Measurements from ENCODE around the gene SAT1.
"Not testable (repeated sequence)": the region's sequence is repeated elsewhere in the genome, so short reads cannot be mapped to it uniquely, and the experiment has no call there.

SAT1 gene

DNA sequence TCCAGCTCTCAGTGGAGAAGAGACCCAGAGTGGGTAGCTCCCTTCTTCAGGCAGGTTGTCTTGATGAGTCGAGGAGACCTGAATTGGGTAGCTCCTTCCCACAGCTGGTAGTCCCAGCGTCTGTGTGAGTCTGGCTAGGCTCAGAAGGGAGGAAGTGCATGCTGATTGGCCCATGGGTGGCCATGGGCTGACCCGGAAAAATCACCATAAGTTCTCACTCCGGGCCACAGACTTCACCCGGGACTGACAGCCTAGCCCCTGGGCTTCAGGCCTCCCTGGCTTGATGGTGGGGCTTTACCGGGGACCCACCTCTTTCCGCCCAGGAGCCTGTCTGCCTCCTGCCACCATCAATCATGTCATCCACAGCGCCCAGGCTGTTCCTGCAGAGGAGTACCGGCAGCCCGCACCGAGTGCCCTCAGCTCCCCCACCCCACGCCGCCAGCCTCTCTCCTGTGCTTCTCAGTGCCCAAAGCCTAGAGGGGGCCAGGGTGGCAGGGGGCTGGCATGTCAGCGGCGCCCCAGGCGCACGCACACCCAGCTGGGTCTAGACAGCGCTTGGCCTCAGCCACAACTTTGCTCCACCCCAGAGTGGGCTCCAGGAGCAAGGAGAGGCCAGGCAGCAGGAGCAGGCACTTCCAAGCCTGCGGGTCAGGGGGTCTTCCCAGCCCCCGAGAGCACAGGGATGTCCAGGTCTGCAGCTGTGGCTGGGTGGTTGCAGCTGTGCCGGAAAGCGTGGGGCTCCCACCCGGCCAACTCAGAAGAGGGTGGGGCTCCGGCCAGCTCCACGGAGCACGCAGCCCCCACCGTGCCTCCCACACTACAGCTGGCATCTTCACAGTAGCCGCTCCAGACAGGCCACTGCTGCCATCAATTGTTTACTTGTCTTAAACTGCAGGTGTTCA is 16.1 kb upstream of the SAT1 start:
- H3K27ac ChIP-seq (replicated peaks), result no peak overlapping the region
- no peak for DNase-seq (ENCODE audit: low read depth in 1 of 2, low spot score in 1 of 2)
- no peak overlapping the region for H3K4me3 ChIP-seq (replicated peaks; ENCODE audit: insufficient read depth, low read length)
- TF ChIP-seq SPI1 (IDR thresholded peaks at IDR 0.05; ENCODE audit: borderline replicate concordance, low read depth), result no peak
- TF ChIP-seq, protein P1, sequence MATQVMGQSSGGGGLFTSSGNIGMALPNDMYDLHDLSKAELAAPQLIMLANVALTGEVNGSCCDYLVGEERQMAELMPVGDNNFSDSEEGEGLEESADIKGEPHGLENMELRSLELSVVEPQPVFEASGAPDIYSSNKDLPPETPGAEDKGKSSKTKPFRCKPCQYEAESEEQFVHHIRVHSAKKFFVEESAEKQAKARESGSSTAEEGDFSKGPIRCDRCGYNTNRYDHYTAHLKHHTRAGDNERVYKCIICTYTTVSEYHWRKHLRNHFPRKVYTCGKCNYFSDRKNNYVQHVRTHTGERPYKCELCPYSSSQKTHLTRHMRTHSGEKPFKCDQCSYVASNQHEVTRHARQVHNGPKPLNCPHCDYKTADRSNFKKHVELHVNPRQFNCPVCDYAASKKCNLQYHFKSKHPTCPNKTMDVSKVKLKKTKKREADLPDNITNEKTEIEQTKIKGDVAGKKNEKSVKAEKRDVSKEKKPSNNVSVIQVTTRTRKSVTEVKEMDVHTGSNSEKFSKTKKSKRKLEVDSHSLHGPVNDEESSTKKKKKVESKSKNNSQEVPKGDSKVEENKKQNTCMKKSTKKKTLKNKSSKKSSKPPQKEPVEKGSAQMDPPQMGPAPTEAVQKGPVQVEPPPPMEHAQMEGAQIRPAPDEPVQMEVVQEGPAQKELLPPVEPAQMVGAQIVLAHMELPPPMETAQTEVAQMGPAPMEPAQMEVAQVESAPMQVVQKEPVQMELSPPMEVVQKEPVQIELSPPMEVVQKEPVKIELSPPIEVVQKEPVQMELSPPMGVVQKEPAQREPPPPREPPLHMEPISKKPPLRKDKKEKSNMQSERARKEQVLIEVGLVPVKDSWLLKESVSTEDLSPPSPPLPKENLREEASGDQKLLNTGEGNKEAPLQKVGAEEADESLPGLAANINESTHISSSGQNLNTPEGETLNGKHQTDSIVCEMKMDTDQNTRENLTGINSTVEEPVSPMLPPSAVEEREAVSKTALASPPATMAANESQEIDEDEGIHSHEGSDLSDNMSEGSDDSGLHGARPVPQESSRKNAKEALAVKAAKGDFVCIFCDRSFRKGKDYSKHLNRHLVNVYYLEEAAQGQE (IDR thresholded peaks at IDR 0.05; ENCODE audit: insufficient replicate concordance, low read depth), result no peak
- TF ChIP-seq GABPA (IDR thresholded peaks at IDR 0.05; ENCODE audit: low read depth), result no peak
- TF ChIP-seq POLR2AphosphoS5 (IDR thresholded peaks at IDR 0.05; ENCODE audit: low read depth), result no peak
- TF ChIP-seq, protein P2, sequence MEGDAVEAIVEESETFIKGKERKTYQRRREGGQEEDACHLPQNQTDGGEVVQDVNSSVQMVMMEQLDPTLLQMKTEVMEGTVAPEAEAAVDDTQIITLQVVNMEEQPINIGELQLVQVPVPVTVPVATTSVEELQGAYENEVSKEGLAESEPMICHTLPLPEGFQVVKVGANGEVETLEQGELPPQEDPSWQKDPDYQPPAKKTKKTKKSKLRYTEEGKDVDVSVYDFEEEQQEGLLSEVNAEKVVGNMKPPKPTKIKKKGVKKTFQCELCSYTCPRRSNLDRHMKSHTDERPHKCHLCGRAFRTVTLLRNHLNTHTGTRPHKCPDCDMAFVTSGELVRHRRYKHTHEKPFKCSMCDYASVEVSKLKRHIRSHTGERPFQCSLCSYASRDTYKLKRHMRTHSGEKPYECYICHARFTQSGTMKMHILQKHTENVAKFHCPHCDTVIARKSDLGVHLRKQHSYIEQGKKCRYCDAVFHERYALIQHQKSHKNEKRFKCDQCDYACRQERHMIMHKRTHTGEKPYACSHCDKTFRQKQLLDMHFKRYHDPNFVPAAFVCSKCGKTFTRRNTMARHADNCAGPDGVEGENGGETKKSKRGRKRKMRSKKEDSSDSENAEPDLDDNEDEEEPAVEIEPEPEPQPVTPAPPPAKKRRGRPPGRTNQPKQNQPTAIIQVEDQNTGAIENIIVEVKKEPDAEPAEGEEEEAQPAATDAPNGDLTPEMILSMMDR (IDR thresholded peaks at IDR 0.05; ENCODE audit: insufficient read depth, low read length), result no peak
- H3K27me3 ChIP-seq (ENCODE audit: insufficient read depth, poor library complexity, severe bottlenecking), result no peaks in the 10 kb centered on the region

DNA sequence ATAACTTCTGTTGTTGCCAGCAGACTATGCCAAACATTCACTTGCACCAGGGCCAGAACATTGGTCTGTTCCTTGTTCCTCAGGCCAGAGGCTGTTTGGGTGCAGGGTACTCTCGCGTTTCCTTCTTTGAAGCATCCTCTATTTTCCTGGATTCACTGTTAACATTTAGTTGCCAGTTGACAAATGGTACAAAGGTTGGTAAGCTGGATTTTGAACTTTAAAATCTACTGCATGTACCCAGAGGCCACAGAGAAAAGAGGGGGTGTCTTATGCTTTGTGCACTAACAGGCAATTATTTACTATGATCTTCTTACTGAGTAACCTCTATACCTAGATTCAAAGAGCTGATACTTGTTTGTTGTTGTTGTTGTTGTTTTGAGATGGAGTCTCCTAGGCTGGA is 12.8 kb upstream of the SAT1 start:
- TF ChIP-seq SPI1 (IDR thresholded peaks at IDR 0.05; ENCODE audit: borderline replicate concordance, low read depth) (no peak), GABPA (IDR thresholded peaks at IDR 0.05; ENCODE audit: low read depth) (no peak), POLR2AphosphoS5 (IDR thresholded peaks at IDR 0.05; ENCODE audit: low read depth) (no peak)
- TF ChIP-seq, protein P1 (IDR thresholded peaks at IDR 0.05; ENCODE audit: insufficient replicate concordance, low read depth), result no peak
- TF ChIP-seq, protein P2 (IDR thresholded peaks at IDR 0.05; ENCODE audit: insufficient read depth, low read length), result no peak
- no peaks in the 10 kb centered on the region for H3K27me3 ChIP-seq (ENCODE audit: insufficient read depth, poor library complexity, severe bottlenecking)
- no peak for DNase-seq (ENCODE audit: low read depth in 1 of 2, low spot score in 1 of 2)
- H3K27ac ChIP-seq (replicated peaks), result no peak overlapping the region
- H3K4me3 ChIP-seq (replicated peaks; ENCODE audit: insufficient read depth, low read length), result no peak overlapping the region

DNA sequence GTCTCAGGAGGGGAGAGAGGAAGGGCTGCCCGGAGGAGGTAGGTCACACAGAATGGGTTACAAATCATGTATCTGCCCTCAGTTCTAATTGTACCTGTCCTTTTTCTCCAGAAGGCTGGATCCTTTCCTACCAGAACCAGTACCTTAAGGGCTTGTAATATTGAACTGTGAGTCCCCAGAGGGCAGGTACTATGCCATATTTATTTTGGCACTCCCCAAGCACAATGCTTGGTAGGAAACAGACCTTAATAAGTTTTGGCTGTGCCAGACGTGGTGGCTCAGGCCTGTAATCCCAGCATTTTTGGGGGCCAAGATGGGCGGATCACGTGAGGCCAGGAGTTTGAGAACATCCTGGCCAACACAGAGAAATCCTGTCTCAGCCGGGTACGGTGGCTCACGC is 11.9 kb upstream of the SAT1 start:
- DNase-seq (ENCODE audit: low read depth in 1 of 2, low spot score in 1 of 2); H3K27ac ChIP-seq (replicated peaks); H3K27me3 ChIP-seq (ENCODE audit: insufficient read depth, poor library complexity, severe bottlenecking); H3K4me3 ChIP-seq (replicated peaks; ENCODE audit: insufficient read depth, low read length): not testable (repeated sequence)

DNA sequence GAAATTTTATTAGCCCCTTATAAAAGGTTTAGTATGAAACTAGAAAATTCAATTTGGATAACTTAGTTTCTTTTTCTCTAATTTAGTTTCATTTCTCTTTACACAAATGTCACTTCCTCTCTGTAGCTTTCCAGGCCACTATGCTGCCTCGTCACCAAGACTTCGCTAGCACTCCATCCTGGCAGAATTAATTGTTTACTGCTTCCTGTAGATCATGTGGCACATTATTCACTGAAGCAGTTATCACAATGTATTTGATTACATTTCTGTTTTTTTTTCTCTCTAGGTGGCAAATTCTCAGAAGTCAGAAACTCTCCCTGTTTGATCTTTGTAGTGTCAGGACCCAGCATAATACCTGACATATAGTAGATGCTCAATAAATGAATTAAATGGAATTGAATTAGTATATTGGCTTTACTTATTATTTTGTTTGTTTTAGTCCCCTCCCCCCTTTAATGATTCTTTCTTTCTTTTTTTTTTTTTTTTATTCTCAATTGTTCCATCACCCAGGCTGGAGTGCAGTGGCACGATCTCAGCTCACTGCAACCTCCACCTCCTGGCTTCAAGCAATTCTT is 9.3 kb upstream of the SAT1 start:
- DNase-seq (ENCODE audit: low read depth in 1 of 2, low spot score in 1 of 2), result no peak
- H3K4me3 ChIP-seq (replicated peaks; ENCODE audit: insufficient read depth, low read length), result no peak overlapping the region
- H3K27me3 ChIP-seq (ENCODE audit: insufficient read depth, poor library complexity, severe bottlenecking), result no peaks in the 10 kb centered on the region
- H3K27ac ChIP-seq (replicated peaks), result no peak overlapping the region
- TF ChIP-seq, protein P2 (IDR thresholded peaks at IDR 0.05; ENCODE audit: insufficient read depth, low read length), result no peak
- peak; percentile 76 for TF ChIP-seq SPI1 (IDR thresholded peaks at IDR 0.05; ENCODE audit: borderline replicate concordance, low read depth)
- TF ChIP-seq, protein P1 (IDR thresholded peaks at IDR 0.05; ENCODE audit: insufficient replicate concordance, low read depth), result no peak
